H9 (cell line): ENCODE data around the gene TNIK. TPM values are rescaled to one million over a fixed set of nuclear protein-coding genes. Genes with fewer than 3 reads are reported as not detected.

Experiments used
- DNase-seq: peaks from one replicate; pipeline ENCODE4 v3.0.0-alpha.2; 2017
- H2AFZ ChIP-seq: one replicate; pipeline ENCODE4 v1.6.1; 2013; ENCODE audit warnings: mild to moderate bottlenecking, low read length, control low read depth, moderate library complexity
- H2AK5ac ChIP-seq: 2 replicates; pipeline ENCODE4 v1.6.1; 2013; ENCODE audit warnings: low read length, control low read depth, mixed read lengths; ENCODE audit not compliant: insufficient read length
- H2BK120ac ChIP-seq: one replicate; pipeline ENCODE4 v1.6.1; 2013; ENCODE audit warnings: low read depth, mild to moderate bottlenecking, low read length, control low read depth, inconsistent platforms; ENCODE audit not compliant: poor library complexity, severe bottlenecking
- H2BK12ac ChIP-seq: 2 replicates; pipeline ENCODE4 v1.6.1; 2013; ENCODE audit warnings: low read length, control low read depth, mixed read lengths, low read depth; ENCODE audit not compliant: insufficient read length
- H2BK15ac ChIP-seq: 2 replicates; pipeline ENCODE4 v1.6.1; 2013; ENCODE audit warnings: low read depth, low read length, control low read depth
- H2BK20ac ChIP-seq: one replicate; pipeline ENCODE4 v1.6.1; 2013; ENCODE audit warnings: low read depth, mild to moderate bottlenecking, low read length, control low read depth, inconsistent platforms; ENCODE audit not compliant: poor library complexity, severe bottlenecking
- H2BK5ac ChIP-seq: 2 replicates; pipeline ENCODE4 v1.6.1; 2013; ENCODE audit warnings: low read length, control low read depth, mixed read lengths; ENCODE audit not compliant: insufficient read length
- H3K14ac ChIP-seq: 2 replicates; pipeline ENCODE4 v1.6.1; 2013; ENCODE audit warnings: low read length, control low read depth; ENCODE audit not compliant: insufficient read depth
- H3K18ac ChIP-seq: 2 replicates; pipeline ENCODE4 v1.6.1; 2013; ENCODE audit warnings: low read depth, mild to moderate bottlenecking, mixed read lengths, low read length, control low read depth; ENCODE audit not compliant: insufficient read length
- H3K23ac ChIP-seq: 2 replicates; pipeline ENCODE4 v1.6.1; 2013; ENCODE audit warnings: low read length, control low read depth, mixed read lengths, low read depth; ENCODE audit not compliant: insufficient read length
- H3K23me2 ChIP-seq: 2 replicates; pipeline ENCODE4 v1.6.1; 2013; ENCODE audit warnings: low read depth, mild to moderate bottlenecking, mixed read lengths, low read length, control low read depth; ENCODE audit not compliant: insufficient read length, poor library complexity, severe bottlenecking
- H3K27ac ChIP-seq: 2 replicates; pipeline ENCODE4 v1.5.1; 2013; ENCODE audit warnings: low read length, control low read depth, mixed read lengths, low read depth; ENCODE audit not compliant: insufficient read length
- H3K27me3 ChIP-seq: 2 replicates; pipeline ENCODE4 v1.6.1; 2013; ENCODE audit warnings: low read length, control low read depth, inconsistent platforms; ENCODE audit not compliant: insufficient read depth
- H3K4ac ChIP-seq: 2 replicates; pipeline ENCODE4 v1.6.1; 2013; ENCODE audit warnings: low read depth, mild to moderate bottlenecking, control low read depth, inconsistent platforms, low read length, moderate library complexity
- H3K4me1 ChIP-seq: 2 replicates; pipeline ENCODE4 v1.6.1; 2013; ENCODE audit warnings: low read length, control low read depth, inconsistent platforms; ENCODE audit not compliant: insufficient read depth
- H3K4me2 ChIP-seq: 2 replicates; pipeline ENCODE4 v1.6.1; 2013; ENCODE audit warnings: low read length, control low read depth, mixed read lengths; ENCODE audit not compliant: insufficient read length, insufficient read depth
- H3K56ac ChIP-seq: 2 replicates; pipeline ENCODE4 v1.6.1; 2013; ENCODE audit warnings: low read depth, mild to moderate bottlenecking, mixed read lengths, low read length, control low read depth; ENCODE audit not compliant: insufficient read length
- H3K79me1 ChIP-seq: 2 replicates; pipeline ENCODE4 v1.6.1; 2013; ENCODE audit warnings: low read depth, mild to moderate bottlenecking, moderate library complexity, low read length, control low read depth, inconsistent platforms; ENCODE audit not compliant: insufficient read depth, poor library complexity, severe bottlenecking
- H3K79me2 ChIP-seq: 2 replicates; pipeline ENCODE4 v1.6.1; 2013; ENCODE audit warnings: low read length, control low read depth, inconsistent platforms; ENCODE audit not compliant: insufficient read depth
- H3K9ac ChIP-seq: 2 replicates; pipeline ENCODE4 v1.6.1; 2013; ENCODE audit warnings: low read length, control low read depth, mixed read lengths; ENCODE audit not compliant: insufficient read length; ENCODE audit errors: extremely low read depth
- H3K9me3 ChIP-seq: one replicate; pipeline ENCODE4 v1.6.1; 2013; ENCODE audit warnings: low read depth, low read length, inconsistent platforms; ENCODE audit not compliant: control insufficient read depth
- H3T11ph ChIP-seq: one replicate; pipeline ENCODE4 v1.6.1; 2013; ENCODE audit warnings: mild to moderate bottlenecking, low read length, control low read depth, inconsistent platforms
- H4K20me1 ChIP-seq: one replicate; pipeline ENCODE4 v1.6.1; 2013; ENCODE audit not compliant: control insufficient read depth, insufficient read length, insufficient read depth
- H4K5ac ChIP-seq: 2 replicates; pipeline ENCODE4 v1.6.1; 2013; ENCODE audit warnings: low read depth, mild to moderate bottlenecking, mixed read lengths, low read length, control low read depth; ENCODE audit not compliant: insufficient read length
- H4K8ac ChIP-seq: replicated peaks from 2 replicates; pipeline ENCODE4 v1.6.1; 2013; ENCODE audit warnings: low read length, control low read depth, mixed read lengths, low read depth; ENCODE audit not compliant: insufficient read length
- H4K91ac ChIP-seq: 2 replicates; pipeline ENCODE4 v1.6.1; 2013; ENCODE audit warnings: low read depth, mild to moderate bottlenecking, moderate library complexity, mixed read lengths, low read length, control low read depth; ENCODE audit not compliant: insufficient read length
- H3K27ac Mint-ChIP-seq, 3 experiments: 2 replicates in 2 of 3; 3 replicates in 1 of 3; pipeline ENCODE4 v1.8.0; 2020 to 2021; ENCODE audit warnings: mixed read lengths in 3 of 3, mild to moderate bottlenecking in 1 of 3, moderate library complexity in 1 of 3
- H3K27me3 Mint-ChIP-seq: 2 replicates; pipeline ENCODE4 v1.8.0; 2021; ENCODE audit warnings: low read depth, mild to moderate bottlenecking, moderate library complexity, mixed read lengths
- H3K36me3 Mint-ChIP-seq, 3 experiments: 2 replicates in 2 of 3; 3 replicates in 1 of 3; pipeline ENCODE4 v1.8.0; 2020 to 2021; ENCODE audit warnings: low read depth in 3 of 3, mixed read lengths in 3 of 3; ENCODE audit not compliant: insufficient read depth in 1 of 3
- H3K4me1 Mint-ChIP-seq, 2 experiments: 2 replicates each; pipeline ENCODE4 v1.8.0; 2020; ENCODE audit warnings: mixed read lengths in 2 of 2
- H3K4me3 Mint-ChIP-seq, 2 experiments: 2 replicates in 1 of 2; 3 replicates in 1 of 2; pipeline ENCODE4 v1.8.0; 2020 to 2021; ENCODE audit warnings: mild to moderate bottlenecking in 2 of 2, mixed read lengths in 2 of 2, moderate library complexity in 1 of 2
- H3K9me3 Mint-ChIP-seq, 2 experiments: 2 replicates in 1 of 2; 3 replicates in 1 of 2; pipeline ENCODE4 v1.8.0; 2020; ENCODE audit warnings: mild to moderate bottlenecking in 2 of 2, mixed read lengths in 2 of 2, moderate library complexity in 1 of 2
- WGBS: extraction: QIAGEN DNeasy Blood & Tissue Kit; methylation state at CpG from one replicate; pipeline ENCODE4 v1.1.7; 2013; ENCODE audit warnings: missing lambda C conversion rate, low lambda C conversion rate, mixed read lengths; ENCODE audit not compliant: insufficient read length; ENCODE audit errors: extremely low coverage; 5-methylcytosine and 5-hydroxymethylcytosine counted together
- total RNA-seq: library from RNA; stranded (reverse); gene quantifications from 2 replicates; pipeline ENCODE4 v1.2.1, GENCODE V29; 2021
- TF ChIP-seq, protein P1 (sequence below): fragments of 200-600 bp; sonication (generic); conservative IDR thresholded peaks from 3 replicates; pipeline ENCODE4 v1.8.0; 2021; ENCODE audit warnings: antibody characterized with exemption, mild to moderate bottlenecking

TNIK gene
- total RNA-seq, 1 experiment from 2014 or later = 15.9 TPM

DNA sequence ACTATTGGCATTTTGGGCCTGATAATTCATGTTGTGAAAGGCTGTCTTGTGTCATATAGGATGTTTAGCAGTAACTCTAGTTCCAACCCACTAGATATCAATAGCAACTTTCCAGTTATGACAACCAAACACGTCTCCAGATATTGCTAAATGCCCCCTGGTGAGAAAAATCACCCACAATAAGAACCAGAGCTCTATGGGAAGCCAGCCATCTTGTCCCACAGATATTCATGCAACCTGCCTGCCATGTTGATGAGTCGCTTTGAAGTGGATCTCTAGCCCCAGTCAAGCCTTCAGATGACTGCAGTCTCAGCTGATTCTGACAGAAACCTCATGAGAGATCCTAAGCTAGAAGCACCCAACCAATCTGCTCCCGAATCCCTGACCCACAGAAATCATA is 5.6 kb upstream of the TNIK start:
- Histone ChIP-seq H4K20me1 (no peaks in the 10 kb centered on the region), H3K9me3 (no peaks in the 10 kb centered on the region), H2AK5ac (no peak overlapping the region), H3K23me2 (peaks cover 6% of the 10 kb centered on the region), H3K4ac (no peak overlapping the region), H3K18ac (no peak overlapping the region), H4K8ac (no peak overlapping the region), H3K23ac (no peak overlapping the region), H4K91ac (no peak overlapping the region), H3K27me3 (no peaks in the 10 kb centered on the region), H2BK12ac (no peak overlapping the region), H2BK5ac (no peak overlapping the region), H3T11ph (no peak overlapping the region), H2BK120ac (no peak overlapping the region), H3K79me1 (no peaks in the 10 kb centered on the region), H4K5ac (no peak overlapping the region), H3K4me1 (peaks cover 2% of the 10 kb centered on the region; the same call in 1 of the 2 replicates), H3K4me2 (no peak overlapping the region), H2BK20ac (no peak overlapping the region), H3K14ac (no peak overlapping the region), H2BK15ac (no peak overlapping the region), H2AFZ (no peak overlapping the region), H3K79me2 (no peaks in the 10 kb centered on the region), H3K27ac (no peak overlapping the region), H3K9ac (no peak overlapping the region), H3K56ac (no peak overlapping the region)
- TF ChIP-seq, protein P1, sequence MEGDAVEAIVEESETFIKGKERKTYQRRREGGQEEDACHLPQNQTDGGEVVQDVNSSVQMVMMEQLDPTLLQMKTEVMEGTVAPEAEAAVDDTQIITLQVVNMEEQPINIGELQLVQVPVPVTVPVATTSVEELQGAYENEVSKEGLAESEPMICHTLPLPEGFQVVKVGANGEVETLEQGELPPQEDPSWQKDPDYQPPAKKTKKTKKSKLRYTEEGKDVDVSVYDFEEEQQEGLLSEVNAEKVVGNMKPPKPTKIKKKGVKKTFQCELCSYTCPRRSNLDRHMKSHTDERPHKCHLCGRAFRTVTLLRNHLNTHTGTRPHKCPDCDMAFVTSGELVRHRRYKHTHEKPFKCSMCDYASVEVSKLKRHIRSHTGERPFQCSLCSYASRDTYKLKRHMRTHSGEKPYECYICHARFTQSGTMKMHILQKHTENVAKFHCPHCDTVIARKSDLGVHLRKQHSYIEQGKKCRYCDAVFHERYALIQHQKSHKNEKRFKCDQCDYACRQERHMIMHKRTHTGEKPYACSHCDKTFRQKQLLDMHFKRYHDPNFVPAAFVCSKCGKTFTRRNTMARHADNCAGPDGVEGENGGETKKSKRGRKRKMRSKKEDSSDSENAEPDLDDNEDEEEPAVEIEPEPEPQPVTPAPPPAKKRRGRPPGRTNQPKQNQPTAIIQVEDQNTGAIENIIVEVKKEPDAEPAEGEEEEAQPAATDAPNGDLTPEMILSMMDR = no peak
- peaks cover 0 to 2% (median 0%) of the 10 kb centered on the region in 3 experiments; a peak in 1 of 7 replicates for H3K36me3 Mint-ChIP-seq
- no peak for DNase-seq
- H3K9me3 Mint-ChIP-seq = peaks cover 2 to 4% of the 10 kb centered on the region in 2 experiments; a peak in 2 of 5 replicates
- H3K4me3 Mint-ChIP-seq = no peak overlapping the region
- H3K4me1 Mint-ChIP-seq = peaks cover 21 to 25% of the 10 kb centered on the region in 2 experiments
- H3K27ac Mint-ChIP-seq = no peak overlapping the region
- H3K27me3 Mint-ChIP-seq = peaks cover 15% of the 10 kb centered on the region
- WGBS = no CpG with 5 or more reads among the region's 3 CpGs
